Rectal smooth muscle tissue (tissue), 1 donor: ENCODE measurements around the gene TRAPPC3.

ENCODE experiments used
- H3K27ac ChIP-seq: one replicate; pipeline ENCODE4 v1.7.0; 2013; ENCODE audit warnings: low read depth, low read length, inconsistent platforms
- H3K27me3 ChIP-seq: one replicate; pipeline ENCODE4 v1.7.0; 2013; ENCODE audit warnings: low read length; ENCODE audit not compliant: control insufficient read depth, insufficient read depth
- H3K36me3 ChIP-seq: one replicate; pipeline ENCODE4 v1.7.0; 2013; ENCODE audit warnings: low read length; ENCODE audit not compliant: control insufficient read depth, insufficient read depth
- H3K4me1 ChIP-seq: one replicate; pipeline ENCODE4 v1.7.0; 2013; ENCODE audit warnings: low read length; ENCODE audit not compliant: control insufficient read depth, insufficient read depth
- H3K4me3 ChIP-seq: one replicate; pipeline ENCODE4 v1.7.0; 2013; ENCODE audit warnings: low read length
- H3K9ac ChIP-seq: one replicate; pipeline ENCODE4 v1.7.0; 2013; ENCODE audit warnings: low read length

The TRAPPC3 gene

GRCh38 chr1:36137776-36138175 is 11.5 kb downstream of the TRAPPC3 start:
- Histone ChIP-seq H3K27ac (peak overlapping the region; percentile 84), H3K27me3 (no peaks in the 10 kb centered on the region), H3K36me3 (peaks cover 9% of the 10 kb centered on the region), H3K4me3 (no peak overlapping the region), H3K4me1 (peaks cover 33% of the 10 kb centered on the region), H3K9ac (no peak overlapping the region)

- H3K27ac ChIP-seq, result peak overlapping the region; percentile 84
- H3K4me1 ChIP-seq, result peaks cover 30% of the 10 kb centered on the region
- H3K27me3 ChIP-seq, result no peaks in the 10 kb centered on the region
- no peak overlapping the region for H3K9ac ChIP-seq
- H3K36me3 ChIP-seq, result peaks cover 9% of the 10 kb centered on the region
- no peak overlapping the region for H3K4me3 ChIP-seq
Measured at GRCh38 chr1:36137226-36137625, 12.1 kb downstream of the TRAPPC3 start.

GRCh38 chr1:36136535-36136934 is 12.8 kb downstream of the TRAPPC3 start:
- peaks cover 28% of the 10 kb centered on the region for H3K4me1 ChIP-seq
- H3K4me3 ChIP-seq, result no peak overlapping the region
- H3K9ac ChIP-seq, result no peak overlapping the region
- no peaks in the 10 kb centered on the region for H3K27me3 ChIP-seq
- peaks cover 9% of the 10 kb centered on the region for H3K36me3 ChIP-seq
- H3K27ac ChIP-seq, result peak overlapping the region; percentile 84

GRCh38 chr1:36135796-36136195 is 13.5 kb downstream of the TRAPPC3 start:
- Histone ChIP-seq H3K27ac (peak overlapping the region; percentile 84), H3K27me3 (no peaks in the 10 kb centered on the region), H3K9ac (no peak overlapping the region), H3K4me1 (peaks cover 28% of the 10 kb centered on the region), H3K36me3 (peaks cover 9% of the 10 kb centered on the region), H3K4me3 (no peak overlapping the region)

GRCh38 chr1:36135330-36135667 is 14.0 kb downstream of the TRAPPC3 start:
- Histone ChIP-seq H3K9ac (no peak overlapping the region), H3K27ac (peak overlapping the region; percentile 84)

GRCh38 chr1:36134505-36135329 is 14.6 kb downstream of the TRAPPC3 start:
- no peak overlapping the region for H3K4me3 ChIP-seq
- no peak overlapping the region for H3K9ac ChIP-seq
- peaks cover 9% of the 10 kb centered on the region for H3K36me3 ChIP-seq
- H3K27ac ChIP-seq, result peak overlapping the region; percentile 84
- no peaks in the 10 kb centered on the region for H3K27me3 ChIP-seq
- H3K4me1 ChIP-seq, result peaks cover 28% of the 10 kb centered on the region

More at GRCh38 chr1:36135330-36135667, 14.0 kb downstream of the TRAPPC3 start:
- Histone ChIP-seq H3K4me1 (peaks cover 28% of the 10 kb centered on the region), H3K27me3 (no peaks in the 10 kb centered on the region), H3K4me3 (no peak overlapping the region), H3K36me3 (peaks cover 9% of the 10 kb centered on the region)

- H3K27me3 ChIP-seq, result no peaks in the 10 kb centered on the region
- peaks cover 28% of the 10 kb centered on the region for H3K4me1 ChIP-seq
- H3K9ac ChIP-seq, result no peak overlapping the region
- peaks cover 9% of the 10 kb centered on the region for H3K36me3 ChIP-seq
- peak overlapping the region; percentile 84 for H3K27ac ChIP-seq
- H3K4me3 ChIP-seq, result no peak overlapping the region
Measured at GRCh38 chr1:36134031-36134430, 15.3 kb downstream of the TRAPPC3 start.

GRCh38 chr1:36133484-36133883 is 15.8 kb downstream of the TRAPPC3 start:
- Histone ChIP-seq H3K4me3 (no peak overlapping the region), H3K9ac (no peak overlapping the region), H3K27me3 (no peaks in the 10 kb centered on the region), H3K4me1 (peaks cover 28% of the 10 kb centered on the region), H3K27ac (no peak overlapping the region), H3K36me3 (peaks cover 9% of the 10 kb centered on the region)

GRCh38 chr1:36132029-36132428 is 17.3 kb downstream of the TRAPPC3 start:
- Histone ChIP-seq H3K9ac (no peak overlapping the region), H3K27me3 (no peaks in the 10 kb centered on the region), H3K27ac (no peak overlapping the region), H3K4me1 (peaks cover 26% of the 10 kb centered on the region), H3K36me3 (no peaks in the 10 kb centered on the region), H3K4me3 (no peak overlapping the region)

GRCh38 chr1:36128905-36129206 is 20.4 kb downstream of the TRAPPC3 start:
- Histone ChIP-seq H3K27me3 (peaks cover 4% of the 10 kb centered on the region), H3K4me1 (peaks cover 3% of the 10 kb centered on the region), H3K36me3 (no peaks in the 10 kb centered on the region), H3K27ac (no peak overlapping the region), H3K9ac (no peak overlapping the region), H3K4me3 (no peak overlapping the region)

GRCh38 chr1:36128126-36128904 is 21.0 kb downstream of the TRAPPC3 start:
- no peak overlapping the region for H3K4me3 ChIP-seq
- no peak overlapping the region for H3K27ac ChIP-seq
- no peak overlapping the region for H3K9ac ChIP-seq
- peaks cover 1% of the 10 kb centered on the region for H3K4me1 ChIP-seq
- no peaks in the 10 kb centered on the region for H3K36me3 ChIP-seq
- H3K27me3 ChIP-seq, result peaks cover 4% of the 10 kb centered on the region

- Histone ChIP-seq H3K4me1 (no peaks in the 10 kb centered on the region), H3K27ac (no peak overlapping the region), H3K36me3 (no peaks in the 10 kb centered on the region), H3K9ac (no peak overlapping the region), H3K4me3 (no peak overlapping the region), H3K27me3 (peaks cover 4% of the 10 kb centered on the region)
Measured at GRCh38 chr1:36126797-36127500, 22.3 kb downstream of the TRAPPC3 start.
